Tibial nerve (tissue), 3 donors: ENCODE data around the gene IGFBP1.

Experiments used
- POLR2A ChIP-seq, 2 donors: fragments of 450-650 bp; IDR thresholded peaks; one replicate each; pipeline ENCODE4 v1.6.1; 2017; ENCODE audit warnings: antibody characterized with exemption in 2 of 2, mild to moderate bottlenecking in 2 of 2, moderate library complexity in 2 of 2
- TF ChIP-seq, protein P1 (sequence below), 5 experiments: fragments of 200-600 bp in 3 of 5; fragments of 450-650 bp in 2 of 5; sonication (generic) in 3 of 5; IDR thresholded peaks; one replicate each; pipeline ENCODE4 v1.5.1; 2016 to 2019; ENCODE audit warnings: antibody characterized with exemption in 5 of 5, mild to moderate bottlenecking in 3 of 5, moderate library complexity in 2 of 5

DNA sequence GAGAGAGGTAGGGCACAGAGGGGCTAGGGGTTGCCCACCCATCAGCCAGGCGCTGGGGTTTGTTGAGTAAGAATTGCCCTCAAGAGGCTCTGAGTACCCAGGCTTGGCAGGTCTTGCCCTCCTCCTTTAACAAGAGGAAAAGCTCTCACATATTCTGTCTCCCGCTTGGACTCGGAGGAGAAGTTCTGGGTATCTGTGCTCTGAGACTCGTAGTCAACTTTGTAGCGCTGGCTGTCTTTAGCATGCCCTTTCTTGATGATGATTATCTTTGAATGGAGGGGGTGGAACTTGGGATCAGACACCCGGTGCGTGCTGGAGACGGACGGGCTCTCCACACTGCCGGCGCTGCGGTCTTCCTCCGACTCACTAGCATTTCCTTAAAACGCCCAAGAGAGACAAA, 28.8 kb downstream of the IGFBP1 start:
- TF ChIP-seq, protein P1, sequence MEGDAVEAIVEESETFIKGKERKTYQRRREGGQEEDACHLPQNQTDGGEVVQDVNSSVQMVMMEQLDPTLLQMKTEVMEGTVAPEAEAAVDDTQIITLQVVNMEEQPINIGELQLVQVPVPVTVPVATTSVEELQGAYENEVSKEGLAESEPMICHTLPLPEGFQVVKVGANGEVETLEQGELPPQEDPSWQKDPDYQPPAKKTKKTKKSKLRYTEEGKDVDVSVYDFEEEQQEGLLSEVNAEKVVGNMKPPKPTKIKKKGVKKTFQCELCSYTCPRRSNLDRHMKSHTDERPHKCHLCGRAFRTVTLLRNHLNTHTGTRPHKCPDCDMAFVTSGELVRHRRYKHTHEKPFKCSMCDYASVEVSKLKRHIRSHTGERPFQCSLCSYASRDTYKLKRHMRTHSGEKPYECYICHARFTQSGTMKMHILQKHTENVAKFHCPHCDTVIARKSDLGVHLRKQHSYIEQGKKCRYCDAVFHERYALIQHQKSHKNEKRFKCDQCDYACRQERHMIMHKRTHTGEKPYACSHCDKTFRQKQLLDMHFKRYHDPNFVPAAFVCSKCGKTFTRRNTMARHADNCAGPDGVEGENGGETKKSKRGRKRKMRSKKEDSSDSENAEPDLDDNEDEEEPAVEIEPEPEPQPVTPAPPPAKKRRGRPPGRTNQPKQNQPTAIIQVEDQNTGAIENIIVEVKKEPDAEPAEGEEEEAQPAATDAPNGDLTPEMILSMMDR (IDR thresholded peaks at IDR 0.05), result no peak
- TF ChIP-seq POLR2A (IDR thresholded peaks at IDR 0.05), result no peak
